Upper lobe of right lung (tissue), 1 donor: ENCODE results near the gene JARID2. TPM values are rescaled to one million over a fixed set of nuclear protein-coding genes. Genes with fewer than 3 reads are reported as not detected.

ENCODE experiments used
- ATAC-seq: fragments of 200-7000 bp; cut with Tn5 transposase; one replicate; pipeline ENCODE4 v1.9.1; 2020; ENCODE audit warnings: mild to moderate bottlenecking, moderate library complexity
- DNase-seq: peaks from one replicate; pipeline ENCODE4 v3.0.0-alpha.2; 2020
- H3K27ac ChIP-seq: fragments of 200-600 bp; one replicate; pipeline ENCODE4 v1.8.0; 2022
- H3K27me3 ChIP-seq: fragments of 200-600 bp; one replicate; pipeline ENCODE4 v1.8.0; 2022; ENCODE audit warnings: mild to moderate bottlenecking
- H3K36me3 ChIP-seq: fragments of 200-600 bp; one replicate; pipeline ENCODE4 v1.8.0; 2022
- H3K4me1 ChIP-seq: fragments of 200-600 bp; one replicate; pipeline ENCODE4 v1.8.0; 2022
- H3K4me3 ChIP-seq: fragments of 200-600 bp; one replicate; pipeline ENCODE4 v1.8.0; 2022; ENCODE audit warnings: mild to moderate bottlenecking
- H3K9me3 ChIP-seq: fragments of 200-600 bp; one replicate; pipeline ENCODE4 v1.8.0; 2022
- CTCF ChIP-seq: fragments of 200-600 bp; IDR thresholded peaks from one replicate; pipeline ENCODE4 v1.8.0; 2022; ENCODE audit warnings: antibody characterized with exemption
- intact Hi-C: fragments of 100-400 bp; cut with DNase I; formaldehyde crosslinking; loops from one replicate; pipeline ENCODE4 v1.11.0; 2022
- total RNA-seq: library from RNA; stranded (reverse); fragmentation: NEBNext Ultra II Directional; extraction: Animal tissue kit (Norgen Biotek cat#: 25700); gene quantifications from one replicate; pipeline ENCODE4 v1.2.1, GENCODE V29; 2021
- donor health status: DM: no; HTN: yes; CAD: no; lungs with severe emphysema.

Gene JARID2
- total RNA-seq, 1 donor from 2014 or later, result 15.1 TPM

- intact Hi-C loops, result no loop called here
- H3K27ac ChIP-seq, result no peak overlapping the region
- no peaks in the 10 kb centered on the region for H3K36me3 ChIP-seq
- peaks cover 16% of the 10 kb centered on the region for H3K4me1 ChIP-seq
- ATAC-seq, result no peak
- no peak overlapping the region for H3K4me3 ChIP-seq
- DNase-seq, result no peak
- no peaks in the 10 kb centered on the region for H3K9me3 ChIP-seq
- no peak for TF ChIP-seq CTCF
- no peaks in the 10 kb centered on the region for H3K27me3 ChIP-seq
Measured at GRCh38 chr6:15375018-15375417, 129.1 kb downstream of the JARID2 start.

- no peaks in the 10 kb centered on the region for H3K9me3 ChIP-seq
- H3K4me3 ChIP-seq, result no peak overlapping the region
- no peak for TF ChIP-seq CTCF
- H3K27ac ChIP-seq, result no peak overlapping the region
- H3K4me1 ChIP-seq, result peaks cover 10% of the 10 kb centered on the region
- intact Hi-C loops, result no loop called here
- no peaks in the 10 kb centered on the region for H3K27me3 ChIP-seq
- DNase-seq, result no peak
- H3K36me3 ChIP-seq, result no peaks in the 10 kb centered on the region
- no peak for ATAC-seq
Measured at GRCh38 chr6:15375638-15376290, 129.9 kb downstream of the JARID2 start.

GRCh38 chr6:15376900-15377487, 131.1 kb downstream of the JARID2 start:
- DNase-seq, result no peak
- Histone ChIP-seq H3K27me3 (no peaks in the 10 kb centered on the region), H3K4me1 (no peaks in the 10 kb centered on the region), H3K36me3 (no peaks in the 10 kb centered on the region), H3K9me3 (no peaks in the 10 kb centered on the region), H3K27ac (no peak overlapping the region), H3K4me3 (no peak overlapping the region)
- intact Hi-C loops, result no loop called here
- no peak for ATAC-seq
- no peak for TF ChIP-seq CTCF

GRCh38 chr6:15378272-15378671, 132.4 kb downstream of the JARID2 start:
- DNase-seq (no peak), ATAC-seq (no peak)
- Histone ChIP-seq H3K4me1 (no peaks in the 10 kb centered on the region), H3K27ac (no peak overlapping the region), H3K36me3 (no peaks in the 10 kb centered on the region), H3K27me3 (no peaks in the 10 kb centered on the region), H3K9me3 (no peaks in the 10 kb centered on the region), H3K4me3 (no peak overlapping the region)
- intact Hi-C loops, result no loop called here
- no peak for TF ChIP-seq CTCF

- Histone ChIP-seq H3K9me3 (no peaks in the 10 kb centered on the region), H3K27me3 (no peaks in the 10 kb centered on the region), H3K4me1 (peaks cover 4% of the 10 kb centered on the region), H3K4me3 (no peak overlapping the region), H3K27ac (no peak overlapping the region), H3K36me3 (no peaks in the 10 kb centered on the region)
- ATAC-seq, result no peak
- TF ChIP-seq CTCF, result no peak
- intact Hi-C loops, result no loop called here
- DNase-seq, result no peak
Measured at GRCh38 chr6:15378866-15379265, 133.0 kb downstream of the JARID2 start.
